ENCODE measurements around the gene KIF16B. TPM values are rescaled to one million over a fixed set of nuclear protein-coding genes. Genes with fewer than 3 reads are reported as not detected.

Gene KIF16B
- total RNA-seq, 1 donor from 2014 or later, result 27.0 TPM

- TF ChIP-seq, protein P1, sequence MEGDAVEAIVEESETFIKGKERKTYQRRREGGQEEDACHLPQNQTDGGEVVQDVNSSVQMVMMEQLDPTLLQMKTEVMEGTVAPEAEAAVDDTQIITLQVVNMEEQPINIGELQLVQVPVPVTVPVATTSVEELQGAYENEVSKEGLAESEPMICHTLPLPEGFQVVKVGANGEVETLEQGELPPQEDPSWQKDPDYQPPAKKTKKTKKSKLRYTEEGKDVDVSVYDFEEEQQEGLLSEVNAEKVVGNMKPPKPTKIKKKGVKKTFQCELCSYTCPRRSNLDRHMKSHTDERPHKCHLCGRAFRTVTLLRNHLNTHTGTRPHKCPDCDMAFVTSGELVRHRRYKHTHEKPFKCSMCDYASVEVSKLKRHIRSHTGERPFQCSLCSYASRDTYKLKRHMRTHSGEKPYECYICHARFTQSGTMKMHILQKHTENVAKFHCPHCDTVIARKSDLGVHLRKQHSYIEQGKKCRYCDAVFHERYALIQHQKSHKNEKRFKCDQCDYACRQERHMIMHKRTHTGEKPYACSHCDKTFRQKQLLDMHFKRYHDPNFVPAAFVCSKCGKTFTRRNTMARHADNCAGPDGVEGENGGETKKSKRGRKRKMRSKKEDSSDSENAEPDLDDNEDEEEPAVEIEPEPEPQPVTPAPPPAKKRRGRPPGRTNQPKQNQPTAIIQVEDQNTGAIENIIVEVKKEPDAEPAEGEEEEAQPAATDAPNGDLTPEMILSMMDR (IDR thresholded peaks at IDR 0.05; ENCODE audit: partially characterized antibody, unreplicated experiment), result no peak
- no peak overlapping the region for H3K27ac Mint-ChIP-seq (ENCODE audit: unreplicated experiment)
- H3K4me3 Mint-ChIP-seq (ENCODE audit: unreplicated experiment), result no peak overlapping the region
- peaks cover 8% of the 10 kb centered on the region for H3K36me3 Mint-ChIP-seq (ENCODE audit: unreplicated experiment)
- H3K27me3 Mint-ChIP-seq (ENCODE audit: unreplicated experiment), result no peaks in the 10 kb centered on the region
- H3K4me1 Mint-ChIP-seq (ENCODE audit: low read depth, unreplicated experiment), result no peaks in the 10 kb centered on the region
- DNase-seq, result no peak
- peaks cover 2% of the 10 kb centered on the region for H3K9me3 Mint-ChIP-seq (ENCODE audit: unreplicated experiment)
Measured at GRCh38 chr20:16316513-16316912, 256.7 kb downstream of the KIF16B start.

DNA sequence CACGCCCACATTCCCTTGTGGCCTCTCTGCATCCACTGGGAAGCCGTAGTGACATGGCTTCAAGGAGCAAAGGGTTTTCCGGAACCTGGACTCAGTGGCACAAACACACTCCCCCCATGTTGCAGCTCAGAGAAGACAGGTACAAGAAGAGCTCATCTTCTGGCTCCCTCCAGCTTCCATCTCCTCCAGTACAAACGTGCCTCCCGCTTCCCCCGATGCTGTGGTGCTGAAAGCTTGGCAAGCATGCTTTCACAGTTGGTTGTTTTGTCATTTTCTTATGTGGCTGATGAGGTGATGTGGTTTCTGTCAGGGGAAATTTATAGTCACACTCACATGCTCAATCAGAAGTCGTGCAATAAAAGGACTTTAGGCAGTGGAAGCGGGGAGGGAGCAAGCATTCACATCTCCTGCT is 258.5 kb downstream of the KIF16B start:
- peaks cover 8% of the 10 kb centered on the region for H3K36me3 Mint-ChIP-seq (ENCODE audit: unreplicated experiment)
- H3K9me3 Mint-ChIP-seq (ENCODE audit: unreplicated experiment), result peaks cover 2% of the 10 kb centered on the region
- no peak for DNase-seq
- no peak overlapping the region for H3K4me3 Mint-ChIP-seq (ENCODE audit: unreplicated experiment)
- H3K27me3 Mint-ChIP-seq (ENCODE audit: unreplicated experiment), result no peaks in the 10 kb centered on the region
- no peak overlapping the region for H3K27ac Mint-ChIP-seq (ENCODE audit: unreplicated experiment)
- TF ChIP-seq, protein P1 (IDR thresholded peaks at IDR 0.05; ENCODE audit: partially characterized antibody, unreplicated experiment), result no peak
- H3K4me1 Mint-ChIP-seq (ENCODE audit: low read depth, unreplicated experiment), result peaks cover 1% of the 10 kb centered on the region

DNA sequence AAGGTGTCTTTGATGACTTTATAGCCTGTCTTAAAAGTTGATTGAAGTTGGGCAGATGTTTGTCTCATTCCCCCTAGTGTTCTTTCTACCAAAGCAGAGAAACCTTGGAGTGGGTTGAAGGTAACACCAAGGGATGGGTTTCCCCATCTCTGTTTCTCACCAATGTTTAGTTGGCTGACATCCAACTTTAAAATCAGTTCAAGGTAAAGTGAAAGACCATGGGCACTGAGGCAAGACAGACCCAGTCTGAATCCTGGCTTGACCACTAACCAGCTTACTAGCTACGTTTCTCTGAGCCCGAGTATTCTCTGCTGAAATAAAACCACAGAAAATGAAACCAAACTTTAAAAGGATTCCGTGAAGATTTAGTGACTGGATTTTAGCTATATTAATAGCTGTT is 258.9 kb downstream of the KIF16B start:
- no peaks in the 10 kb centered on the region for H3K27me3 Mint-ChIP-seq (ENCODE audit: unreplicated experiment)
- peaks cover 8% of the 10 kb centered on the region for H3K36me3 Mint-ChIP-seq (ENCODE audit: unreplicated experiment)
- DNase-seq, result no peak
- peaks cover 1% of the 10 kb centered on the region for H3K4me1 Mint-ChIP-seq (ENCODE audit: low read depth, unreplicated experiment)
- H3K4me3 Mint-ChIP-seq (ENCODE audit: unreplicated experiment), result no peak overlapping the region
- no peak overlapping the region for H3K27ac Mint-ChIP-seq (ENCODE audit: unreplicated experiment)
- H3K9me3 Mint-ChIP-seq (ENCODE audit: unreplicated experiment), result peaks cover 2% of the 10 kb centered on the region
- TF ChIP-seq, protein P1 (IDR thresholded peaks at IDR 0.05; ENCODE audit: partially characterized antibody, unreplicated experiment), result no peak

- Mint-ChIP-seq H3K4me1 (ENCODE audit: low read depth, unreplicated experiment) (peaks cover 1% of the 10 kb centered on the region), H3K4me3 (ENCODE audit: unreplicated experiment) (no peak overlapping the region), H3K9me3 (ENCODE audit: unreplicated experiment) (peaks cover 2% of the 10 kb centered on the region), H3K27me3 (ENCODE audit: unreplicated experiment) (no peaks in the 10 kb centered on the region), H3K27ac (ENCODE audit: unreplicated experiment) (no peak overlapping the region), H3K36me3 (ENCODE audit: unreplicated experiment) (peaks cover 8% of the 10 kb centered on the region)
- TF ChIP-seq, protein P1 (IDR thresholded peaks at IDR 0.05; ENCODE audit: partially characterized antibody, unreplicated experiment), result no peak
- no peak for DNase-seq
Measured at GRCh38 chr20:16313917-16314316, 259.3 kb downstream of the KIF16B start.

DNA sequence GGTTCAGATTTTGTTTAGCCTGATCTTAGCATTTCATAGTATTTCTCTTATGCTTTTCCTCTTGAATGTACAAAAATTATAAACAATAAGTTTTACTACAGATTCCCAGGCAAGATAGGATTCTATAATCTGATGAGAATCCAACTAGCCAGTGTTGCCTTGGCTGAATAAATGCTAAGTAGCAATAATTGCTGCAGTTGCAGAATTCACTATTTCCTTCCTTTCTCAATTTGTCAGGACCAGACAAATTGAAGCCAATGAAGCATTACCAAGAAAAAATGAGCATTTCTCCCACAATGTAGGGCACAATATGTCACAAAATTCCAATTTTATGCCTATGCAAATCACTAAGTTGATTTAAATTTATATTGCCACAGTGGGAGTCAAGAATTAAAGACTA is 260.2 kb downstream of the KIF16B start:
- TF ChIP-seq, protein P1 (IDR thresholded peaks at IDR 0.05; ENCODE audit: partially characterized antibody, unreplicated experiment), result no peak
- H3K27me3 Mint-ChIP-seq (ENCODE audit: unreplicated experiment), result no peaks in the 10 kb centered on the region
- no peak overlapping the region for H3K27ac Mint-ChIP-seq (ENCODE audit: unreplicated experiment)
- H3K36me3 Mint-ChIP-seq (ENCODE audit: unreplicated experiment), result peaks cover 8% of the 10 kb centered on the region
- peaks cover 2% of the 10 kb centered on the region for H3K9me3 Mint-ChIP-seq (ENCODE audit: unreplicated experiment)
- H3K4me3 Mint-ChIP-seq (ENCODE audit: unreplicated experiment), result no peak overlapping the region
- DNase-seq, result no peak
- peaks cover 1% of the 10 kb centered on the region for H3K4me1 Mint-ChIP-seq (ENCODE audit: low read depth, unreplicated experiment)
